Neuronal stem cell (in vitro differentiated cells): ENCODE data around the gene PGA4.
"Not testable (repeated sequence)": the region's sequence is repeated elsewhere in the genome, so short reads cannot be mapped to it uniquely, and the experiment has no call there.

Experiments
- DNase-seq: peaks from one replicate; pipeline ENCODE4 v3.0.0-alpha.2; 2013; ENCODE audit warnings: low spot score
- H2AFZ ChIP-seq: one replicate; pipeline ENCODE4 v1.6.1; 2013; ENCODE audit warnings: mild to moderate bottlenecking, low read length, inconsistent platforms
- H2AK5ac ChIP-seq: 2 replicates; pipeline ENCODE4 v1.6.1; 2013; ENCODE audit warnings: low read depth, mild to moderate bottlenecking, inconsistent platforms, low read length, moderate library complexity, mixed read lengths
- H2BK120ac ChIP-seq: 2 replicates; pipeline ENCODE4 v1.6.1; 2013; ENCODE audit warnings: low read depth, mild to moderate bottlenecking, inconsistent platforms, low read length, moderate library complexity, mixed read lengths
- H2BK12ac ChIP-seq: one replicate; pipeline ENCODE4 v1.6.1; 2013; ENCODE audit warnings: low read length, inconsistent platforms
- H2BK15ac ChIP-seq: 2 replicates; pipeline ENCODE4 v1.6.1; 2013; ENCODE audit warnings: mild to moderate bottlenecking, low read length, inconsistent platforms, mixed read lengths
- H2BK5ac ChIP-seq: one replicate; pipeline ENCODE4 v1.6.1; 2013; ENCODE audit warnings: inconsistent platforms, mild to moderate bottlenecking, low read length, moderate library complexity
- H3K14ac ChIP-seq: one replicate; pipeline ENCODE4 v1.6.1; 2013; ENCODE audit warnings: low read length, inconsistent platforms
- H3K18ac ChIP-seq: 2 replicates; pipeline ENCODE4 v1.6.1; 2013; ENCODE audit warnings: low read length, inconsistent platforms
- H3K23ac ChIP-seq: 2 replicates; pipeline ENCODE4 v1.6.1; 2013; ENCODE audit warnings: low read depth, mild to moderate bottlenecking, mixed read lengths, low read length, inconsistent platforms; ENCODE audit not compliant: poor library complexity
- H3K27ac ChIP-seq: replicated peaks from 3 replicates; pipeline ENCODE4 v1.5.1; 2013; ENCODE audit warnings: low read length, inconsistent platforms
- H3K27me3 ChIP-seq, 3 experiments: 2 replicates each; pipeline ENCODE4 v1.6.1; 2013; ENCODE audit warnings: low read length in 3 of 3, mild to moderate bottlenecking in 2 of 3, inconsistent platforms in 1 of 3, low read depth in 1 of 3, mixed read lengths in 1 of 3, moderate library complexity in 1 of 3; ENCODE audit not compliant: control insufficient read depth in 3 of 3, insufficient read depth in 3 of 3
- H3K36me3 ChIP-seq, 2 donors: replicated peaks in 1 of 2; 2 replicates each; pipeline ENCODE4 v1.6.1; 2013; ENCODE audit warnings: low read length in 2 of 2; ENCODE audit not compliant: control insufficient read depth in 2 of 2, insufficient read depth in 2 of 2
- H3K4ac ChIP-seq: 2 replicates; pipeline ENCODE4 v1.6.1; 2013; ENCODE audit warnings: inconsistent platforms, mild to moderate bottlenecking, low read length, moderate library complexity
- H3K4me1 ChIP-seq, 2 donors: 1 replicate in 1 of 2; 2 replicates in 1 of 2; pipeline ENCODE4 v1.6.1; 2013; ENCODE audit warnings: low read length in 2 of 2, low read depth in 1 of 2; ENCODE audit not compliant: control insufficient read depth in 2 of 2, insufficient read depth in 1 of 2
- H3K4me2 ChIP-seq: one replicate; pipeline ENCODE4 v1.6.1; 2013; ENCODE audit warnings: mild to moderate bottlenecking, low read length, inconsistent platforms; ENCODE audit not compliant: insufficient read depth, poor library complexity, severe bottlenecking
- H3K4me3 ChIP-seq, 2 donors: 2 replicates each; pipeline ENCODE4 v1.5.1; 2013; ENCODE audit warnings: low read length in 2 of 2, mild to moderate bottlenecking in 2 of 2, inconsistent platforms in 1 of 2, moderate library complexity in 1 of 2
- H3K79me1 ChIP-seq: one replicate; pipeline ENCODE4 v1.6.1; 2013; ENCODE audit warnings: low read depth, mild to moderate bottlenecking, inconsistent platforms, low read length, moderate library complexity
- H3K9ac ChIP-seq: one replicate; pipeline ENCODE4 v1.6.1; 2013; ENCODE audit warnings: mild to moderate bottlenecking, low read depth, low read length, inconsistent platforms; ENCODE audit not compliant: poor library complexity
- H3K9me3 ChIP-seq, 2 donors: replicated peaks in 1 of 2; 2 replicates each; pipeline versions ENCODE3 to v1.6.1; 2013; ENCODE audit warnings: low read length in 2 of 2, mild to moderate bottlenecking in 2 of 2, inconsistent platforms in 1 of 2, low read depth in 1 of 2, mixed read lengths in 1 of 2, moderate library complexity in 1 of 2; ENCODE audit not compliant: control insufficient read depth in 2 of 2, insufficient read depth in 1 of 2
- H4K8ac ChIP-seq: one replicate; pipeline ENCODE4 v1.6.1; 2013; ENCODE audit warnings: low read depth, mild to moderate bottlenecking, inconsistent platforms, low read length, moderate library complexity
- H4K91ac ChIP-seq: one replicate; pipeline ENCODE4 v1.6.1; 2013; ENCODE audit warnings: low read length, low read depth, mild to moderate bottlenecking, inconsistent platforms; ENCODE audit not compliant: poor library complexity
- WGBS, 2 donors: extraction: QIAGEN DNeasy Blood & Tissue Kit; methylation state at CpG; one replicate each; pipeline ENCODE4 v1.1.7; 2013; ENCODE audit warnings: missing lambda C conversion rate in 2 of 2, mixed read lengths in 1 of 2; ENCODE audit not compliant: insufficient read length in 2 of 2, insufficient replicate concordance in 1 of 2; ENCODE audit errors: extremely low coverage in 2 of 2; 5-methylcytosine and 5-hydroxymethylcytosine counted together

PGA4 gene

GRCh38 chr11:61218306-61218705 lies 3.8 kb upstream of the PGA4 start:
- H4K91ac ChIP-seq, H3K27ac ChIP-seq, H2BK15ac ChIP-seq, H2BK12ac ChIP-seq, DNase-seq, H3K23ac ChIP-seq, H3K14ac ChIP-seq, H3K4me1 ChIP-seq, H3K79me1 ChIP-seq, H2AK5ac ChIP-seq, H2BK5ac ChIP-seq, H3K4me3 ChIP-seq, H3K9ac ChIP-seq, H3K36me3 ChIP-seq, H3K18ac ChIP-seq, H3K27me3 ChIP-seq, H4K8ac ChIP-seq, H2AFZ ChIP-seq, H3K4me2 ChIP-seq, H3K4ac ChIP-seq, H2BK120ac ChIP-seq, H3K9me3 ChIP-seq: not testable (repeated sequence)
- WGBS, 2 donors = no CpG with 5 or more reads among the region's 4 CpGs

GRCh38 chr11:61219016-61219415 lies 3.1 kb upstream of the PGA4 start:
- not testable (repeated sequence) for H3K4me3 ChIP-seq, H3K36me3 ChIP-seq, H2BK120ac ChIP-seq, H4K91ac ChIP-seq, H3K23ac ChIP-seq, H3K9me3 ChIP-seq, H3K79me1 ChIP-seq, H4K8ac ChIP-seq, H3K4me1 ChIP-seq, H3K27ac ChIP-seq, DNase-seq, H3K27me3 ChIP-seq, H2BK5ac ChIP-seq, H3K4ac ChIP-seq, H3K18ac ChIP-seq, H2AFZ ChIP-seq, H3K14ac ChIP-seq, H2BK12ac ChIP-seq, H3K9ac ChIP-seq, H2BK15ac ChIP-seq, H2AK5ac ChIP-seq, H3K4me2 ChIP-seq
- no CpG with 5 or more reads among the region's 5 CpGs for WGBS, 2 donors

GRCh38 chr11:61222692-61223091 lies 545 bp downstream of the PGA4 start:
- not testable (repeated sequence) for H3K27ac ChIP-seq, H2BK12ac ChIP-seq, H3K4me2 ChIP-seq, H3K9ac ChIP-seq, DNase-seq, H3K27me3 ChIP-seq, H2BK5ac ChIP-seq, H4K8ac ChIP-seq, H2AK5ac ChIP-seq, H4K91ac ChIP-seq, H3K23ac ChIP-seq, H3K9me3 ChIP-seq, H3K4me1 ChIP-seq, H3K79me1 ChIP-seq, H2BK120ac ChIP-seq, H3K4ac ChIP-seq, H3K14ac ChIP-seq, H3K4me3 ChIP-seq, H2BK15ac ChIP-seq, H3K36me3 ChIP-seq, H2AFZ ChIP-seq, H3K18ac ChIP-seq
- WGBS, 2 donors = no CpG with 5 or more reads among the region's 5 CpGs

GRCh38 chr11:61226457-61227137 lies 4.5 kb downstream of the PGA4 start:
- not testable (repeated sequence) for H2BK5ac ChIP-seq
- WGBS, 2 donors = no CpG with 5 or more reads among the region's 10 CpGs

More at GRCh38 chr11:61226457-61227137, 4.5 kb downstream of the PGA4 start:
- H3K27ac ChIP-seq, DNase-seq, H3K4ac ChIP-seq, H2AFZ ChIP-seq, H3K14ac ChIP-seq, H4K8ac ChIP-seq, H4K91ac ChIP-seq, H2BK12ac ChIP-seq, H2BK15ac ChIP-seq, H3K36me3 ChIP-seq, H3K4me1 ChIP-seq, H3K4me3 ChIP-seq, H3K27me3 ChIP-seq, H3K23ac ChIP-seq, H3K9me3 ChIP-seq, H3K4me2 ChIP-seq, H3K9ac ChIP-seq, H3K18ac ChIP-seq, H3K79me1 ChIP-seq, H2AK5ac ChIP-seq, H2BK120ac ChIP-seq: not testable (repeated sequence)
